ENCODE results near the gene SEPTIN1. TPM values are rescaled to one million over a fixed set of nuclear protein-coding genes. Genes with fewer than 3 reads are reported as not detected.
"Not testable (repeated sequence)": the region's sequence is repeated elsewhere in the genome, so short reads cannot be mapped to it uniquely, and the experiment has no call there.

The SEPTIN1 gene
- total RNA-seq, 1 donor from 2014 or later = 0.47 TPM

DNA sequence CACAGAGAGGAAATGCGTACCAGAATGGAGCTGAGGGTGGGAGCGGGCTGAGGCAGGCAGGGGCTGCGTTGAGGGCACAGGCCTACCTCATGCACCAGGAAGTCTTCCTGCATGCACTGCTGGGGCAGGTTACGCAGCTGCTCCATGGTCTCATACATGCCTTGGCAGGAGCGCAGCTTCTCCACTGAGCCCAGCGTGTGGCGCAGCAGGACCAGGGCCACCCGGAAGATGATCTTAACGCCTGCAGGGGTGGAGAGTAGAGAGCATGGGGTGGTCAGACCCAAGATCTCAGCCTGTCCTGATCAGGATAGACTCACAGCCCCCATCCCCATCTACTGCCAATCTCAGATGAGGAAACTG lies 23.8 kb downstream of the SEPTIN1 start:
- no peak for DNase-seq (ENCODE audit: extremely low read depth, low read depth, low spot score)

DNA sequence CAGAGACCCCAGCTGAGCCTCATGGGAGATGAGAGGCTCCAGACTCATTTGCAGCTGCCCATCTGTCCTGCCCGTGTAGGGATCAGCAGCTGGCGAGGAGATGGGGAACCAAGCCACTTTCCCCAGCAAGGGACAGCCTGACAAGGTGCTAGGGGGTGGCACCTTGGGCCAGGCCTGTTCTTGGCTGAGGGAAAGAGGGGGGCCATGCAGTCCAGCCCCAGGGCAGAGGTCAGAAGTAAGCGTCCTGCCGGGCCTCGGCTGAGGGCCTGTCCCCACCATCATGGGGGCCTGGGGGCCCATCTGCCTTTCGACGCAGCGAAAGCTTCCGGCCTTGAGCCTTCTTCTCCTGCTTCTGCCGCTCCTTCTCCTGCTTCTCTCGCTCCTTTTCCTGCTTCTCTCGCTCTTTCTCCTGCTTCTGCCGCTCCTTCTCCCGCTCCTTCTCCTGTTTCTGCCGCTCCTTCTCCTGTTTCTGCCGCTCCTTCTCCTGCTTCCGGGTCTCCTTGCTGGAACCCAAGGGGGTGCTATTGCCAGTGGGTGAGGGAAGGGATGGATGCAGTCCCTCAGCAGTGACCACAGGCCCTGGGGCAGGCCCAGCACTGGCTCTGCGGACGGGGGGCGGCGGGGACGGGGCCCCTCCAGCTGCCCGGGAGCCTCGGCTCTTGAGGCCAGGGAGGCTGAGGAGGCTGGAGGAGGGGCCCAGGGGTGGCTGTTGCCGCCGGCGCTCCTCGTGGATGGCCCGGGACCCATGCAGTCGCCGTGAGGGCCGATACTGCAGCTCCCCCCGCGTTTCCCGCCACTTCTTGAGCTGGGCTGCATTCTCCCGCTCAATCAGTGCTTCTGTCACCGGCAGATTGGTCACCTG lies 24.4 kb downstream of the SEPTIN1 start:
- DNase-seq (ENCODE audit: extremely low read depth, low read depth, low spot score) = no peak

DNA sequence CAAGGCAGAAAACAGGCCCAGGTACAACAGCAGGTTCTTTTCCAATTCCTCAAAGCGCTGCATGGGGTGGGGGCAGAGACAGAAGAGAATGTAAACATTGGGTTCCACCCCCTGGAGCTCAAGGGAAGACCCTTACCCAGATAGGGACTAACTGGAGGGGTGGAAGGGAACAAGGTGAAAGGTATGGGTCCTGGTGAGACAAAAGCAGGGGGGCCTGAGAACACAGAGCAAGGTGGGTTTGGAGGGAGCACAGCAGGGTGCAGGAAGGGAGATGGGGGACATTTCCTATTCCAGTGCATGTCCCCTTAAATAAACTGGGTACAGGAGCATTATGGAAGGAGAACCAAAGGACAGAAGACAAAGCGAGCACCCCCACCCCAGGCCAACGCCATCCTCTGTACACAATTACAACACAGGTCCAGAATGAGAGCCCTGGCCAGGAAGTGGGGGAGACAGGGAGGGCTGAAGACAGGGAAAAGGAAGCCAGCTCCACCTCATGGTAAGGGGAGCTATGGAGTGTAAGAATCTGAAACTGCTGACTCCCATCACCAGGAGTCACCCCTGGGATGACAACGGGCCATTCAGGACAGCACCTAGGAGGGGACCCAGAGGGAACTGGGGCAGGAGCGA lies 25.2 kb downstream of the SEPTIN1 start:
- no peak for DNase-seq (ENCODE audit: extremely low read depth, low read depth, low spot score)

DNA sequence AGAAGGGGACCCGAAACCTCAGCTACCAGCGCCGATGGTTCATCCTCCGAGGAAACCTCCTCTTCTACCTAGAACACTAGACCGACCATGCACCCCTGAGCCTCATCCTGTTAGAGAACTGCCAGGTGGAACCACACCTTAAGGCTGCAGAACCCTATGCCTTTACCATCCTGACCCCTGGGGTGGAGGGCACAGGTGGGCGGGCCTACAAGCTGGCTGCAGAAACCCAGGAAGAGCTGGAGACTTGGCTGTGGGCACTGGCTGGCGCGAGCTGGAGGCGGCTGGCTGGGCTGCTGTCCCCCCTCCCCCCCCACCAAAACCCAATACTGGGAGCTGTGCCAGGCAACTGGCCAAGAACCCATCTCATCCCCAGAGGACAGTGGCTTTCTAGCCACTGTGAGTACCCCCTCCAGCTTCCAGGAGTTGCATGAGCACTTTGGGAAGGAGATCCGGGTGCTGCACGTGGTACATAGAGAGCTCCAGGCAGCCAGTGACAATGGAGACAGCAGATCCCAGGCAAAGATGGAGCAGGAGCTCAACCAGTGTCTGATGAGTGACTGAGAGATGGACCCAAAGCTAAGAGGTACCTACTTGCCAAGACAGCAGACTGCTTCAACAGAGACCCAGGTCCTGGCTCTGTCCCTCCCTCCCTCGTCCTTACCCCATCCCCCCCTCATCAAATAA lies 25.8 kb downstream of the SEPTIN1 start:
- no peak for DNase-seq (ENCODE audit: extremely low read depth, low read depth, low spot score)

DNA sequence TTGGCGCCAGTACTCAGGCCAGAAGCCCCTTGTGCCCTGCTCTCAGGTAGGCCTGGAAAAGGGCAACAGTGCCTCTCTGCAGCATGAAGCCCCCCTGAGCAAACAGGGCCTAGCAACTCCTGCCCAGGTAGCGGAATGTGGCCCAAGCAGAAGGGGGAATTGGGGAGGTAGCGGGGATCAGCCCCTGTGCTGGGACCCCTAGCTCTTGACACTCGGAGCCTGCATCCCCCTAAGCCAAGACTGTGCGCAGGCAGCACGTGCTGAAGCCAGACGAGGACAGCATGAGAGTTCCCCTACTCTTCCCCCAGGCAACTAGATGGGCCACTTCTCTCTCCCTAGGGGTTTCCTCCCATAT lies 26.4 kb downstream of the SEPTIN1 start:
- DNase-seq (ENCODE audit: extremely low read depth, low read depth, low spot score) = no peak

DNA sequence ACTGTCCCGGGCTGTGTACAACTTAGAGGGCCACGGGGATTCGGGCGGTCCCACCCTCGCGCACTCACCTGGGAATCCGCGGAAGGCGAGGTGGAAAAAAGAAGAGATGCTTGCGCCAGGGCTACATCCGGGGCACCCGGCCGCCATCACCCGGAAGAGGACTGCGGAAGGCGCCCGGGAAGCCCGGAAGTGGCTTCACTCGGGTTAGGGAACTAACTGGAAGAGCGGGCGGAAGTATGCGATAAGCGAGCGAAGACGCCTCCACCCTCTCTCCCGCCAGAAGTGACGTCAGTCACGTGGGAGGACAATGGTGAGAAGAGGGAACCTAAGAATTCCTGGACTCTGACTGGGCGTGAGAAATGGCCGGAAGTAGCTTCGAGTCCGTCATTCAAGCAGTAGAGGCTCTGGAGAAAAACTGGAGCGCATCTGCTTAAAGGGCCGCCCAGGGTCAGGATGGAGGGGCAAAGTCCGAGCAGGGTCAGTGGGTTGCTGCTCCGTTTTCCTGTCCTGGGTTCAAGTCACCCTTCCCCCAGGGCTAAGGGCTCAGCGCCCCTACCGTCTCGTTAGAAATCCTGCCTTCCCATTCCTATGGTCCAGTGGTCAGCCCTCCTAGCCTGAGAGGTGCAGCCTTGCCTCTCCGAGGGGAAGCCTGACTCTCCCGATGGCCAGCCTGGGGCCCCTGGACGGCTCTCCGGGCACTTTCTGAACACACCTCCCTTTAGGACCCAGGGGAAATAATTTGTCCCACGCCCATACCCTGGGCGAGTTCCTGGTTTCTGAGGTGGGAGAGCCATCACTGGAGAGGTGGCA lies 27.0 kb downstream of the SEPTIN1 start, which contains the start of gene CD2BP2:
Gene CD2BP2 (minus strand): TSS at position 165 of the 810 bp plus-strand sequence. CDS start 627 bp downstream, outside the sequence.
- DNase-seq (ENCODE audit: extremely low read depth, low read depth, low spot score) = peak; percentile 95

DNA sequence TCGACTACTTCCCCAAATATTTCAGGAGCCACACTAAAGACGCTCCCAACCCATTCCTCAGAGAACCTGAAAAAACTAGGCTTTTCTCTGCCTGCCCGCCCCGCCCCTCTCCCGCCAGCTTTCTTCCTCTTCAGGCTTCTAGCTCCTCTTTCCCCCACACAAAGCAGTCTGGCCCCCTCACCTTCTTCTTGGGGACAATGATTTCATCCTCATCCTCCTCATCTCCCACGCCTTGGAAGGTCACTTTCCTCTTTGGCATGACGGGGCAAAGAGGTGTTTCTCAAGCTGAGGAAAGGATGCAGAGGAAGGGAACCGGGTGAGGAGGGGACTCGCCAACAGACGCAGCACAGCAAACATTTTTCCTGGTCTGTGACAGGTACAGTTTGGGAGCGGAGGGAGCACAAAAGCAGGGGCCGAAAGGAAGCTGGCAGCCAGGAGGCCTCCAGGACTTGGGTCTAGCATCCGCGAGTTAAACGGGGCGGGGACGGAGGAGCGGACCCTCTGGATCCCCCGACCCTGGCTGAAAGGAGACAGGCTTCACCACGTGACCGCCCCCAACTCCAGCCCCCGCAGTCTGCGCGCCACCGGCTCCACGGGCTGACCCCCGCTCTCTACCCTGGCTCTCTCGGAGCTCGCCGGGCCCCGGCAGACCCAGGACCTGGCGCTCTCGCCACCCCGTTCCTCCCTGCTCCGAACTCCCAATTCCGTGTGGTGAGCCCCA lies 27.8 kb downstream of the SEPTIN1 start:
- DNase-seq (ENCODE audit: extremely low read depth, low read depth, low spot score) = no peak

DNA sequence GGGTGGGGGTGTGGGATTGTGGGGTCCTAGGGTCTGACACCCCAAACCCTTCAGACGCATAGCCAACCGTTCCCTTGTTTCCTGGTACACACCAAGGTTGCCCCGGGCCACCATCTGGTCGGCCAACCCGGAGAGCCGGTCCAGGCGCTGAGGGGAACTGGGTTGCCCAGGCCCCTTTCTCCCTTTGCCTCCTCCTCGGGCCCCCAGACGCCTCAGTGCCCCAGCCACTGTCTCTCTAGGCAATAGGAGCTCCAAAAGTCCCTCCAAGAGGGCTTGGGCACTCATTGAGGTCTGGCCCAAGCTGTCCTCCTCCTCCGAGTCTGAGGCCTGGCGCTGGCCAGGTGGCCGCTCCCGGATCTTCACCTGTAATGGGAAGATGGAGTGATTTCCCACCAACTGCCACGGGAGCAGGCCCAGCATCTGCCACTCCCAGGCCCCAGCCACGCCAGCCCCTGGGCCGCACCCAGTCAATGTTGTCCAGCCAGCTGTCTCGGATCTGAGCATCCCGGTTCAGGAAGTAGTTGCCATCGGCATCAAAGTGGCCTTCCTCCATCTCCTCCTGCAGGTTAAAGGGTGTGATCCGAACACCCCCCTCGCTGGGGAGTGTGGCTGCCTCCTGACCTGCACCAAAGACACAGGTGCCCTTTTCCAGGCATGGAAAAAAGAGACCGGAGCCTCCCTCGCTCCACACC lies 28.8 kb downstream of the SEPTIN1 start:
- DNase-seq (ENCODE audit: extremely low read depth, low read depth, low spot score) = no peak

DNA sequence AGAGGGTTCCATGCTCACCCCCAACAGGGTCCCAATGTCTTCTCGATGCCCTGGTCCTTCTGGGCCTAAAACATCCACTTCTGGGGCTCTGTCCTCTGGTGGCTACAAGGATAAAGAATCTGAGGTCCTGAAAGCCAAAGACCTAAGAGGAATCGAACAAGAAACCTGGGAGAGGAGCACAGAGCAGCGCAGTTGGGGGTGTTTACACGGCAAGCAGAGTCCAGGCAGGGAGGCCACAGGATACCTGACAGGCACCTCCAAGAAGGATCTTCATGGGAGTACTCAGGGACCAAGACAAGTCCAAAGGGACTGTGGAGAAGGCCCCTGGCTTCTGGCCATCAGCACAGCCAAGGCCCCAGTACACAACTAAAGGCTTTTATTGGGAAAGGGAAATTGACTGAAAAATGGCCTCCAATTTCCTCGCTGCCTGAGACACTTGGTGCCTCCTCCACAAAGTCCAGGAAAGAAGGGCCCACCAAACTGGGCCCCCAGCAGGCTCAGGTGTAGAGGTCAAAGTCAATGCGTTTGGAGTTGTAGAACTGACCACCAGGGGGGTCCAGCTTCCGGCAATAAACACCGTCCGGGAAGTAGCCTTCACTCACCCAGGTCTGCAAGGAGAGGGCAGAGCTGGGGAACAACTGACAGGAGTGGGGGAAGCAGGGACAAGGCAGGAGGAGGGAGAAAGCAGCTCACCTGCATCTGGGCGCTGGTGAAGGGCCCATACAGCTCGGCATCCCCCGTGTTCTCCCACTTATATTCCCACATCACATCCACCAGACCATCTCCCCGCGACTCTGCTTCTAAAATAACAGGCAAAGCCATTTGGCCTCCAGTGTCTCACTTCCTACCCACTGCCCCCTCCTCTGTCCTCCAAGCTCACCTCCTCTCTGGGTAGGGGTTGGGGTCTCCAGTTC lies 29.6 kb downstream of the SEPTIN1 start:
- no peak for DNase-seq (ENCODE audit: extremely low read depth, low read depth, low spot score)

DNA sequence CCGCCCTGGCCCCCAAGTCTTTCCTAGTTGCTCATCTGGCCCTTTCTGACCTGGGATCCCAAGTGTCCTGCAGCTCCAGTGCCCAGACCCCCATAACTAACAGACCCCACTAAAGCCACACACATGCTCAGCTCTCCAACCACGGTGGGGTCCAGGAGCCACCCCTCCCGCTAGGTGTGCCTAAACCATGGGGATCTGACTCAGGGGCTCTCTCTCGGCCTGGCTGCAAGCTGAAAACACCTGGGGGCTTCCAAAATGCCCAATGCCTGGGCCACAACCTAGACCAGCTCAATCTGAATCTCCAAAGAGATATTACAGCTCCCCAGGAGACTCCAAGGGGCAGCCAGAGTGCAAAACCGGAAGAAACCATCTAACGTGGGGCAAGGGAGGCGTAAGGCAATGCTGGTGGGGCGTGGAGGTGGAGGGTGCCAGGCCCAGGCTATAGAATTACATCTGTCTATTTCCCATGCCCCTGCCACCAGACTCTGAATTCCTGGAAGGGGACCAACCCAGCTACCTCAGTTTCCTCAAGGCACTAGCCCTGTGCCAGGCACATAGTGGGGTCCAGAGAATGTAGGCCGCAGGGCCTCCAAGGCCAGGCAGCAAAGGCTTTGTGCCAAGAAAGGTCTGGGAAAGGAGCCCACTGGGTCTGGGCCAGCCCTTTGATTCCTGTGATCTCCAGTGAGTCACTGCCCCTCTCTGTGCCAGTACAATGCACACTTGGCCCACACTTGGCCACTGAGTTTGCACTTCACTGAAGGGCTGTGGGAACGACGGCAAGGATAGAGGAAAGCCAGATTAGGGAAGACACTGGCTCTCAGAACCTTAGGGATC lies 30.6 kb downstream of the SEPTIN1 start:
- DNase-seq (ENCODE audit: extremely low read depth, low read depth, low spot score) = peak; percentile 80

DNA sequence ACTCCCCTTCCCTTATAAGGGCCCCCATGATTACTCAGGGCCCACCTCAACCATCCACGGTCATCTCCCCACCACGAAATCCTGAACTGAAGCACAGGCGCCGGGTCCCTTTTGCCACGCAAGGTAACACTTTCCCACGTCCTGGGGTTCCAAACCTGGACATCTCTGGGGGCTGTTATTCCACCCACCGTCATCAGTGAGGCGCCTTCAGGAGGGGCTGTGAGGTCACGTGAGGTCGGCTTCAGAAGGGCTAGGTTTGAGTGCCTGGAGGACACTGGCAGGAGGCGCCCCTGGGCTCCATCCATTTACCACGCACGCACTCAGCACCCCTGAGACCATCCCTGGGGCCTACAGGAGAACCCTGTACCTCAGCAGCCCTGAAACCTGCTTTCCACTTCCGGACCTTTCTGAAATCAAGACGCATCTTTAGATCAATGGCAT lies 31.3 kb downstream of the SEPTIN1 start:
- no peak for DNase-seq (ENCODE audit: extremely low read depth, low read depth, low spot score)

DNA sequence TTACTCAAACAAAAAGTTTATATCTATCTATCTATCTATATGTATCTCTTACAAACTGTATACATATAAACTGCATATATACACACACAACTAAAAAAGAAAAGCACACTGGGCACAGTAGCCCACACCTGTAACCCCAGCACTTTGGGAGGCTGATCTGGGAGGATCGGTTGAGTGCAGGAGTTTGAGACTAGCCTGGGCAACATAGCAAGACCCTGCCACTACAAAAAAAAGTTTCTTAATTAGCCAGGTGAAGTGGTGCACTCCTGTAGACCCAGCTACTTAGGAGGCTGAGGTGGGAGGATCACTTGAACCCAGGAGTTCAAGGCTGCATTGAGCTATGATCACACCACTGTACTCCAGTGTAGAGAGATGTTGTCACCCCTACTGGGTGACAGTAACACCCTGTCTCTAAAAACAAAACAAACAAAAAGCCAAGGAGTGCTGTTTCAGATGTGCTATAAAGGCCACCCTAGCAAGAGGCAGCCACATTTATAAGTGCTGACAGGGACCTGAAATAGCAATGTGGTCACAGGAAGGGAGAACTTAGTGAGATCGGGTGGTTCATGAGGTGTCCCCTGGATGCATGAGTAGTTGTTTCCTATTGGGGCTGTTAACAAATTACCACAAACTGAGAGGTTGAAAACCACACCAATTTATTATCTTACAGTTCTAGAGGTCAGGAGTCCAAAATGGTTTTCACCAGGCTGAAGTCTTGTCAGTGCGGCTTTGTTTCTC lies 32.1 kb downstream of the SEPTIN1 start:
- DNase-seq (ENCODE audit: extremely low read depth, low read depth, low spot score) = no peak

DNA sequence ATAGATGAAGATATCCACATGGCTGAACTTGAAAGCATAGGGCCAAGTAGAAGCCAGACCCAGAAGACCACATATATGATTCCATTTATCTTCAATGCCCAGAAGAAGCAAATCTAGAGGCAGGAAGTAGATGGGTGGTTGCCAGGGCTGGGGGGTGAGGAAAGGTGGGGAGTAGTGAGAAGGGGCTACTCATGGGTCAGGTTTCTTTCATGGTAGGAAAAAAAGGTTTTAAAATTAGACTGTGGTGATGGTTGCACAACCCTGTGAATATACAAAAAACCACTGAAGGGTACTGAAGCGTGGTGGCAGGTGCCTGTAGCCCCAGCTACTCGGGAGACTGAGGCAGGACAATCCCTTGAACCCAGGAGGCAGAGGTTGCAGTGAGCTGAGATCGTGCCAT lies 32.7 kb downstream of the SEPTIN1 start:
- DNase-seq (ENCODE audit: extremely low read depth, low read depth, low spot score) = no peak

DNA sequence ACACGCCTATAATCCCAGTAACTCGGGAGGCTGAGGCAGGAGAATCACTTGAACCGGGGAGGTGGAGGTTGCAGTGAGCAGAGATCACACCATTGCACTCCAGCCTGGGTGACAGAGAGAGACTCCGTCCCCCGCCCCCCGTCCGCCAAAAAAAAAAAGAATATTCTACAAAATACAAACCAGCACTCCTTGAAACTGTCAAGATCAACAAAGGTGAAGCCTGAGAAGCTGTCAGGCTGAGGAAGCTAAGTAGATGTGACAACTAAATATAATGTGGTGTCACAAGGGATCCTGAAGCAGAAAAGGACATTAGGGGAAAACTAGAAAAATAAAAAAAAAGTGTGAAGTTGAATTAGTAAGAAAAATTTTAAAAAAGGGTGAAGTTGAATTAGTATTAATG lies 33.4 kb downstream of the SEPTIN1 start:
- DNase-seq (ENCODE audit: extremely low read depth, low read depth, low spot score) = no peak

DNA sequence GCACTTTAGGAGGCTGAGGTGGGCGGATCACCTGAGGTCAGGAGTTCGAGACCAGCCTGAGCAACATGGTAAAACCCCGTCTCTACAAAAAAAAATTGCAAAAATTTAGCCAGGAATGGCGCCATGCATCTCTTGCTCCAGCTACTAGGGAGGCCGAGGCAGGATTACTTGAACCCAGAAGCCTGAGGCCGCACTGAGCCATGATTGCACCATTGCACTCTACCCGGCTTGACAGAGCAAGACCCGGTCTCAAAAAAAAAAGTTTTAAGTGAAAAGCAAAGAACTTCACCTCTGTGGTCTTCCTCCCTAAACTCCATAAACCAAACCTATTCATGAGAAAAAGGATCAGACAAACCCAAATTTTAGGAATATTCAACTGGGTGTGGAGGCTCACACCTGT lies 34.2 kb downstream of the SEPTIN1 start:
- DNase-seq (ENCODE audit: extremely low read depth, low read depth, low spot score) = no peak

DNA sequence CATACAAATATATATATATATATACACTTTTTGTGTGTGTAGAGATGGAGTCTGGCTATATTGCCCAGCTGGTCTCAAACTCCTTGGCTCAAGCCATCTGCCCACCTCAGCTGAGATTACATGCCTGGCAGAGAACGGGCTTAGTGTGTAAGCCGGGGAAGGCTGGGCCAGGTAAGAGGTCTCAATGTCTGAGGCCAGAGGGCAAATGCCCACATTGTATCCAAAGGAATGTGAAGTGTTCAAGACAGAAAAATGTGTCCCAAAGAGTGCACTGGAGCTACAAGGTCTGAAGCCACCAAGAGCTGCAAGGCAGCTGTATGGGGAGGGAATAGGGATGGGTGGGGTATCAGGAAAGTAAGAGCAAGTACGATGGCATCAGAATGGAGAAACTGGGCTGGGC lies 36.1 kb downstream of the SEPTIN1 start:
- no peak for DNase-seq (ENCODE audit: extremely low read depth, low read depth, low spot score)

DNA sequence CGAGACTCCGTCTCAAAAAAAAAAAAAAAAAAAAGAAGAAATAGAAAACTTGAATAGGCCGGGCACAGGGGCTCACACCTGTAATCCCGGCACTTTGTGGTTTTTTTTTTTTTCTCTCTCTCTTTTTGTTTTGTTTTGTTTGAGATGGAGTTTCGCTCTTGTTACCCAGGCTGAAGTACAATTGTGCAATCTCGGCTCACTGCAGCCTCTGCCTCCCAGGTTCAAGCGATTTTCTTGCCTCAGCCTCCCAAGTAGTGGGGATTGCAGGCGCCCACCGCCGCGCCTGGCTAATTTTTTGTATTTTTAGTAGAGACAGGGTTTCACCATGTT lies 38.9 kb downstream of the SEPTIN1 start:
- DNase-seq (ENCODE audit: extremely low read depth, low read depth, low spot score) = not testable (repeated sequence)
